Neuronal stem cell (in vitro differentiated cells): ENCODE measurements around the gene RSAD2.

Source experiments
- DNase-seq: peaks from one replicate; pipeline ENCODE4 v3.0.0-alpha.2; 2013; ENCODE audit warnings: low spot score
- H2AFZ ChIP-seq: one replicate; pipeline ENCODE4 v1.6.1; 2013; ENCODE audit warnings: mild to moderate bottlenecking, low read length, inconsistent platforms
- H2AK5ac ChIP-seq: 2 replicates; pipeline ENCODE4 v1.6.1; 2013; ENCODE audit warnings: low read depth, mild to moderate bottlenecking, inconsistent platforms, low read length, moderate library complexity, mixed read lengths
- H2BK120ac ChIP-seq: 2 replicates; pipeline ENCODE4 v1.6.1; 2013; ENCODE audit warnings: low read depth, mild to moderate bottlenecking, inconsistent platforms, low read length, moderate library complexity, mixed read lengths
- H2BK12ac ChIP-seq: one replicate; pipeline ENCODE4 v1.6.1; 2013; ENCODE audit warnings: low read length, inconsistent platforms
- H2BK15ac ChIP-seq: 2 replicates; pipeline ENCODE4 v1.6.1; 2013; ENCODE audit warnings: mild to moderate bottlenecking, low read length, inconsistent platforms, mixed read lengths
- H2BK5ac ChIP-seq: one replicate; pipeline ENCODE4 v1.6.1; 2013; ENCODE audit warnings: inconsistent platforms, mild to moderate bottlenecking, low read length, moderate library complexity
- H3K14ac ChIP-seq: one replicate; pipeline ENCODE4 v1.6.1; 2013; ENCODE audit warnings: low read length, inconsistent platforms
- H3K18ac ChIP-seq: 2 replicates; pipeline ENCODE4 v1.6.1; 2013; ENCODE audit warnings: low read length, inconsistent platforms
- H3K23ac ChIP-seq: 2 replicates; pipeline ENCODE4 v1.6.1; 2013; ENCODE audit warnings: low read depth, mild to moderate bottlenecking, mixed read lengths, low read length, inconsistent platforms; ENCODE audit not compliant: poor library complexity
- H3K27ac ChIP-seq: replicated peaks from 3 replicates; pipeline ENCODE4 v1.5.1; 2013; ENCODE audit warnings: low read length, inconsistent platforms
- H3K27me3 ChIP-seq, 3 experiments: 2 replicates each; pipeline ENCODE4 v1.6.1; 2013; ENCODE audit warnings: low read length in 3 of 3, mild to moderate bottlenecking in 2 of 3, inconsistent platforms in 1 of 3, low read depth in 1 of 3, mixed read lengths in 1 of 3, moderate library complexity in 1 of 3; ENCODE audit not compliant: control insufficient read depth in 3 of 3, insufficient read depth in 3 of 3
- H3K36me3 ChIP-seq, 2 donors: replicated peaks in 1 of 2; 2 replicates each; pipeline ENCODE4 v1.6.1; 2013; ENCODE audit warnings: low read length in 2 of 2; ENCODE audit not compliant: control insufficient read depth in 2 of 2, insufficient read depth in 2 of 2
- H3K4ac ChIP-seq: 2 replicates; pipeline ENCODE4 v1.6.1; 2013; ENCODE audit warnings: inconsistent platforms, mild to moderate bottlenecking, low read length, moderate library complexity
- H3K4me1 ChIP-seq, 2 donors: 1 replicate in 1 of 2; 2 replicates in 1 of 2; pipeline ENCODE4 v1.6.1; 2013; ENCODE audit warnings: low read length in 2 of 2, low read depth in 1 of 2; ENCODE audit not compliant: control insufficient read depth in 2 of 2, insufficient read depth in 1 of 2
- H3K4me2 ChIP-seq: one replicate; pipeline ENCODE4 v1.6.1; 2013; ENCODE audit warnings: mild to moderate bottlenecking, low read length, inconsistent platforms; ENCODE audit not compliant: insufficient read depth, poor library complexity, severe bottlenecking
- H3K4me3 ChIP-seq, 2 donors: 2 replicates each; pipeline ENCODE4 v1.5.1; 2013; ENCODE audit warnings: low read length in 2 of 2, mild to moderate bottlenecking in 2 of 2, inconsistent platforms in 1 of 2, moderate library complexity in 1 of 2
- H3K79me1 ChIP-seq: one replicate; pipeline ENCODE4 v1.6.1; 2013; ENCODE audit warnings: low read depth, mild to moderate bottlenecking, inconsistent platforms, low read length, moderate library complexity
- H3K9ac ChIP-seq: one replicate; pipeline ENCODE4 v1.6.1; 2013; ENCODE audit warnings: mild to moderate bottlenecking, low read depth, low read length, inconsistent platforms; ENCODE audit not compliant: poor library complexity
- H3K9me3 ChIP-seq, 2 donors: replicated peaks in 1 of 2; 2 replicates each; pipeline versions ENCODE3 to v1.6.1; 2013; ENCODE audit warnings: low read length in 2 of 2, mild to moderate bottlenecking in 2 of 2, inconsistent platforms in 1 of 2, low read depth in 1 of 2, mixed read lengths in 1 of 2, moderate library complexity in 1 of 2; ENCODE audit not compliant: control insufficient read depth in 2 of 2, insufficient read depth in 1 of 2
- H4K8ac ChIP-seq: one replicate; pipeline ENCODE4 v1.6.1; 2013; ENCODE audit warnings: low read depth, mild to moderate bottlenecking, inconsistent platforms, low read length, moderate library complexity
- H4K91ac ChIP-seq: one replicate; pipeline ENCODE4 v1.6.1; 2013; ENCODE audit warnings: low read length, low read depth, mild to moderate bottlenecking, inconsistent platforms; ENCODE audit not compliant: poor library complexity
- WGBS, 2 donors: extraction: QIAGEN DNeasy Blood & Tissue Kit; methylation state at CpG; one replicate each; pipeline ENCODE4 v1.1.7; 2013; ENCODE audit warnings: missing lambda C conversion rate in 2 of 2, mixed read lengths in 1 of 2; ENCODE audit not compliant: insufficient read length in 2 of 2, insufficient replicate concordance in 1 of 2; ENCODE audit errors: extremely low coverage in 2 of 2; 5-methylcytosine and 5-hydroxymethylcytosine counted together

The RSAD2 gene

GRCh38 chr2:6881046-6881445, 3.5 kb downstream of the RSAD2 start:
- Histone ChIP-seq H2BK12ac (no peak overlapping the region), H3K4me2 (no peak overlapping the region), H2AK5ac (no peak overlapping the region), H3K27ac (no peak overlapping the region), H2BK15ac (no peak overlapping the region), H4K91ac (no peak overlapping the region), H3K36me3 (no peaks in the 10 kb centered on the region), H2BK120ac (no peak overlapping the region), H2AFZ (no peak overlapping the region), H3K79me1 (no peaks in the 10 kb centered on the region), H3K4ac (no peak overlapping the region), H3K4me1 (no peaks in the 10 kb centered on the region), H3K23ac (no peak overlapping the region), H2BK5ac (no peak overlapping the region), H3K18ac (no peak overlapping the region), H3K9ac (no peak overlapping the region), H3K27me3 (peaks cover 0 to 5% (median 0%) of the 10 kb centered on the region in 3 experiments), H3K14ac (no peak overlapping the region), H3K9me3 (peaks cover 2 to 3% of the 10 kb centered on the region in 2 donors), H3K4me3 (no peak overlapping the region), H4K8ac (no peak overlapping the region)
- WGBS, 2 donors: no CpG with 5 or more reads among the region's 1 CpG
- DNase-seq: no peak

GRCh38 chr2:6881516-6881915, 3.9 kb downstream of the RSAD2 start:
- no CpG with 5 or more reads among the region's 5 CpGs for WGBS, 2 donors
- H3K79me1 ChIP-seq: no peaks in the 10 kb centered on the region
- no peak overlapping the region for H3K9ac ChIP-seq
- H3K23ac ChIP-seq: no peak overlapping the region
- H4K8ac ChIP-seq: no peak overlapping the region
- no peak overlapping the region for H4K91ac ChIP-seq
- H3K18ac ChIP-seq: no peak overlapping the region
- H3K14ac ChIP-seq: no peak overlapping the region
- H2BK15ac ChIP-seq: no peak overlapping the region
- peaks cover 0 to 5% (median 0%) of the 10 kb centered on the region in 3 experiments for H3K27me3 ChIP-seq
- H3K27ac ChIP-seq: no peak overlapping the region
- H3K4me2 ChIP-seq: no peak overlapping the region
- H2BK12ac ChIP-seq: no peak overlapping the region
- no peak for DNase-seq
- H3K36me3 ChIP-seq: no peaks in the 10 kb centered on the region
- peaks cover 2 to 3% of the 10 kb centered on the region in 2 donors for H3K9me3 ChIP-seq
- H2AK5ac ChIP-seq: no peak overlapping the region
- H3K4me1 ChIP-seq: no peaks in the 10 kb centered on the region
- H2BK120ac ChIP-seq: no peak overlapping the region
- no peak overlapping the region for H3K4ac ChIP-seq
- H2AFZ ChIP-seq: no peak overlapping the region
- H2BK5ac ChIP-seq: no peak overlapping the region
- no peak overlapping the region for H3K4me3 ChIP-seq

GRCh38 chr2:6883448-6884122, 6.0 kb downstream of the RSAD2 start:
- Histone ChIP-seq H2BK12ac (no peak overlapping the region), H3K4ac (no peak overlapping the region), H3K36me3 (no peaks in the 10 kb centered on the region), H3K79me1 (no peaks in the 10 kb centered on the region), H4K91ac (no peak overlapping the region), H3K9me3 (peaks cover 2 to 3% of the 10 kb centered on the region in 2 donors), H3K27ac (no peak overlapping the region), H4K8ac (no peak overlapping the region), H3K27me3 (peaks cover 0 to 3% (median 0%) of the 10 kb centered on the region in 3 experiments), H2BK15ac (no peak overlapping the region), H3K4me2 (no peak overlapping the region), H3K9ac (no peak overlapping the region), H2BK120ac (no peak overlapping the region), H3K23ac (no peak overlapping the region), H3K14ac (no peak overlapping the region), H3K18ac (no peak overlapping the region), H3K4me3 (no peak overlapping the region), H2BK5ac (no peak overlapping the region), H2AFZ (no peak overlapping the region), H2AK5ac (no peak overlapping the region), H3K4me1 (no peaks in the 10 kb centered on the region)
- WGBS, 2 donors: no CpG with 5 or more reads among the region's 7 CpGs
- no peak for DNase-seq

GRCh38 chr2:6885551-6885950, 8.0 kb downstream of the RSAD2 start:
- H2BK5ac ChIP-seq: no peak overlapping the region
- no peak overlapping the region for H2BK12ac ChIP-seq
- no peak overlapping the region for H3K18ac ChIP-seq
- H2AFZ ChIP-seq: no peak overlapping the region
- no peak overlapping the region for H3K4me3 ChIP-seq
- H2BK15ac ChIP-seq: no peak overlapping the region
- no peak overlapping the region for H3K4me2 ChIP-seq
- no peak for DNase-seq
- no peak overlapping the region for H3K23ac ChIP-seq
- H3K79me1 ChIP-seq: no peaks in the 10 kb centered on the region
- H3K27ac ChIP-seq: no peak overlapping the region
- H2BK120ac ChIP-seq: no peak overlapping the region
- no CpG with 5 or more reads among the region's 2 CpGs for WGBS, 2 donors
- H3K14ac ChIP-seq: no peak overlapping the region
- H4K91ac ChIP-seq: no peak overlapping the region
- peaks cover 0 to 8% (median 0%) of the 10 kb centered on the region in 3 experiments for H3K27me3 ChIP-seq
- H3K4ac ChIP-seq: no peak overlapping the region
- H4K8ac ChIP-seq: no peak overlapping the region
- H3K36me3 ChIP-seq: no peaks in the 10 kb centered on the region
- H3K9ac ChIP-seq: no peak overlapping the region
- H3K4me1 ChIP-seq: peaks cover 0 to 2% of the 10 kb centered on the region in 2 donors
- H3K9me3 ChIP-seq: peaks cover 0 to 3% of the 10 kb centered on the region in 2 donors
- H2AK5ac ChIP-seq: no peak overlapping the region
